Fibroblast of lung (primary cell): ENCODE results near the gene KCNG2. TPM values are rescaled to one million over a fixed set of nuclear protein-coding genes. Genes with fewer than 3 reads are reported as not detected.

Experiments used
- DNase-seq, 2 donors: peaks; one replicate each; pipeline versions ENCODE4 v3.0.0 to v3.0.0-alpha.2; 2010; ENCODE audit warnings: low read depth in 2 of 2
- H2AFZ ChIP-seq: 2 replicates; pipeline ENCODE4 v1.5.1; 2012; ENCODE audit warnings: low read length, control low read depth, inconsistent platforms
- H3K27ac ChIP-seq: 2 replicates; pipeline ENCODE4 v1.5.1; 2011; ENCODE audit warnings: low read length, control low read depth; ENCODE audit not compliant: insufficient read depth
- H3K27me3 ChIP-seq: 2 replicates; pipeline ENCODE4 v1.5.1; 2011; ENCODE audit warnings: mild to moderate bottlenecking, low read length; ENCODE audit not compliant: control insufficient read depth, insufficient read depth
- H3K36me3 ChIP-seq: 2 replicates; pipeline ENCODE4 v1.5.1; 2011; ENCODE audit warnings: low read length; ENCODE audit not compliant: control insufficient read depth, insufficient read depth
- H3K4me1 ChIP-seq: 2 replicates; pipeline ENCODE4 v1.5.1; 2011; ENCODE audit warnings: low read length; ENCODE audit not compliant: control insufficient read depth, insufficient read depth; ENCODE audit errors: extremely low read depth
- H3K4me2 ChIP-seq: 2 replicates; pipeline ENCODE4 v1.5.1; 2011; ENCODE audit warnings: low read length, control low read depth; ENCODE audit not compliant: insufficient read depth; ENCODE audit errors: extremely low read depth
- H3K4me3 ChIP-seq, 4 experiments: fragments of 200-600 bp in 1 of 4; sonication (generic) in 1 of 4; replicated peaks in 1 of 4; 2 replicates each; pipeline ENCODE4 v1.5.1; 2011 to 2016; ENCODE audit warnings: low read length in 4 of 4, low read depth in 3 of 4, mild to moderate bottlenecking in 3 of 4, control low read depth in 2 of 4, inconsistent platforms in 1 of 4, mixed read lengths in 1 of 4; ENCODE audit not compliant: insufficient read depth in 1 of 4; ENCODE audit errors: control extremely low read depth in 1 of 4
- H3K79me2 ChIP-seq: 2 replicates; pipeline ENCODE4 v1.5.1; 2012; ENCODE audit warnings: mild to moderate bottlenecking, low read length, inconsistent platforms; ENCODE audit not compliant: control insufficient read depth, insufficient read depth
- H3K9ac ChIP-seq: 2 replicates; pipeline ENCODE4 v1.5.1; 2011; ENCODE audit warnings: mild to moderate bottlenecking, low read length, control low read depth; ENCODE audit not compliant: insufficient read depth
- H3K9me3 ChIP-seq: 2 replicates; pipeline ENCODE4 v1.5.1; 2012; ENCODE audit warnings: low read depth, low read length; ENCODE audit not compliant: control insufficient read depth, insufficient read depth
- H4K20me1 ChIP-seq: 2 replicates; pipeline ENCODE4 v1.5.1; 2011; ENCODE audit warnings: low read length; ENCODE audit not compliant: control insufficient read depth, insufficient read depth; ENCODE audit errors: extremely low read depth
- CTCF ChIP-seq, 2 donors: IDR thresholded peaks in 1 of 2; conservative IDR thresholded peaks in 1 of 2; 1 replicate in 1 of 2; 2 replicates in 1 of 2; pipeline ENCODE4 v1.5.1; 2011 to 2012; ENCODE audit warnings: low read length in 2 of 2, control low read depth in 1 of 2, inconsistent platforms in 1 of 2, low read depth in 1 of 2, mild to moderate bottlenecking in 1 of 2
- EZH2 ChIP-seq: IDR thresholded peaks from 2 replicates; pipeline ENCODE4 v1.5.1; 2012; ENCODE audit warnings: low read length, control low read depth, mild to moderate bottlenecking; ENCODE audit errors: missing control alignments
- polyA plus RNA-seq, 2 donors: library from polyadenylated mRNA; depleted of rRNA in 1 of 2; stranded (reverse) in 1 of 2; unstranded in 1 of 2; fragments of >200 nt; gene quantifications; 2 replicates each; pipeline ENCODE4 v1.2.1, GENCODE V29; 2011 to 2012; ENCODE audit warnings: missing spikeins in 1 of 2
- total RNA-seq: library from RNA; depleted of rRNA; stranded (reverse); fragments of >200 nt; gene quantifications from 2 replicates; pipeline ENCODE4 v1.2.1, GENCODE V29; 2014

KCNG2 gene
- total and polyA plus RNA-seq, 2 donors (not counting 1 experiment from before 2014, with no cell fraction given), result 0.42 to 10.1 TPM

- TF ChIP-seq EZH2 (no peak), CTCF (conservative IDR thresholded peaks at IDR 0.05 in 1 of 2, IDR thresholded peaks at IDR 0.05 in 1 of 2; ENCODE audit: low read depth in 1 of 2, low read length in 2 of 2) (no peak)
- no peaks in the 10 kb centered on the region for H3K4me1 ChIP-seq
- H3K36me3 ChIP-seq, result no peaks in the 10 kb centered on the region
- no peak overlapping the region for H3K9ac ChIP-seq
- no peak overlapping the region for H2AFZ ChIP-seq
- no peaks in the 10 kb centered on the region for H3K79me2 ChIP-seq
- H3K4me3 ChIP-seq, result no peak overlapping the region
- no peak for DNase-seq
- peaks cover 6% of the 10 kb centered on the region for H3K27me3 ChIP-seq
- H3K4me2 ChIP-seq, result no peak overlapping the region
- no peaks in the 10 kb centered on the region for H4K20me1 ChIP-seq
- peaks cover 2% of the 10 kb centered on the region for H3K9me3 ChIP-seq
- no peak overlapping the region for H3K27ac ChIP-seq
Measured at GRCh38 chr18:79818631-79819030, 20.9 kb downstream of the KCNG2 start.

- H3K9ac ChIP-seq, result no peak overlapping the region
- peaks cover 2% of the 10 kb centered on the region for H3K9me3 ChIP-seq
- H3K4me2 ChIP-seq, result no peak overlapping the region
- no peak overlapping the region for H3K4me3 ChIP-seq
- no peaks in the 10 kb centered on the region for H3K79me2 ChIP-seq
- no peak overlapping the region for H2AFZ ChIP-seq
- H4K20me1 ChIP-seq, result no peaks in the 10 kb centered on the region
- H3K27ac ChIP-seq, result no peak overlapping the region
- no peaks in the 10 kb centered on the region for H3K4me1 ChIP-seq
- peaks cover 6% of the 10 kb centered on the region for H3K27me3 ChIP-seq
- no peak for DNase-seq
- H3K36me3 ChIP-seq, result no peaks in the 10 kb centered on the region
- no peak for TF ChIP-seq EZH2
- TF ChIP-seq CTCF (conservative IDR thresholded peaks at IDR 0.05 in 1 of 2, IDR thresholded peaks at IDR 0.05 in 1 of 2; ENCODE audit: low read depth in 1 of 2, low read length in 2 of 2), result no peak
Measured at GRCh38 chr18:79819064-79819967, 21.6 kb downstream of the KCNG2 start.

DNA sequence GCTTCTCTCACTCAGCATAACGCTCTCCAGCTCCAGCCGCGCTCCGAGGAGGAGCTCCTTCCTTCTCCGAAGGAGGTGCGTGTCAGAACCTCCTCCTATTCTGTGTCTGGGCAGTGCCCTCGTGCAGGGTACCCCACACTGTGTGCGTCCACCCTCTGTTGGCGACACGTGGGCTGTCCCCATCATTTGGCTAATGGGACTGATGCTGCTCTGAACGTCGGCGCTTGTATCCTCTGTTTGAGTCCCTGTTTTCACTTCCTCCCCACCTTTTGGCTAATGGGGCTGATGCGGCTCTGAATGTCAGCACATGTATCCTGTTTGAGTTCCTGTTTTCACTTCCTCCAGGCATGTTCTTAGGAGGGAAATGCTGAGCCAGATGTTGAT lies 22.2 kb downstream of the KCNG2 start:
- Histone ChIP-seq H3K36me3 (no peaks in the 10 kb centered on the region), H3K4me3 (no peak overlapping the region), H3K9ac (no peak overlapping the region), H3K9me3 (peaks cover 2% of the 10 kb centered on the region), H4K20me1 (no peaks in the 10 kb centered on the region), H3K27ac (no peak overlapping the region), H3K79me2 (no peaks in the 10 kb centered on the region), H3K4me1 (no peaks in the 10 kb centered on the region), H2AFZ (no peak overlapping the region), H3K27me3 (peaks cover 6% of the 10 kb centered on the region), H3K4me2 (no peak overlapping the region)
- no peak for DNase-seq
- TF ChIP-seq EZH2, result no peak
- no peak for TF ChIP-seq CTCF (conservative IDR thresholded peaks at IDR 0.05 in 1 of 2, IDR thresholded peaks at IDR 0.05 in 1 of 2; ENCODE audit: low read depth in 1 of 2, low read length in 2 of 2)
